HUES48 (cell line): ENCODE data around the gene ATP5ME.
"Not testable (repeated sequence)": the region's sequence is repeated elsewhere in the genome, so short reads cannot be mapped to it uniquely, and the experiment has no call there.

ENCODE experiments used
- H3K27ac ChIP-seq: one replicate; pipeline ENCODE4 v1.7.0; 2013; ENCODE audit warnings: low read depth, low read length, inconsistent platforms
- H3K27me3 ChIP-seq: 2 replicates; pipeline ENCODE4 v1.6.1; 2013; ENCODE audit warnings: mild to moderate bottlenecking, low read length; ENCODE audit not compliant: control insufficient read depth, insufficient read depth
- H3K36me3 ChIP-seq: 2 replicates; pipeline ENCODE4 v1.6.1; 2013; ENCODE audit warnings: low read length; ENCODE audit not compliant: control insufficient read depth, insufficient read depth
- H3K4me1 ChIP-seq: 2 replicates; pipeline ENCODE4 v1.6.1; 2013; ENCODE audit warnings: mild to moderate bottlenecking, low read length; ENCODE audit not compliant: control insufficient read depth, insufficient read depth
- H3K4me3 ChIP-seq: 2 replicates; pipeline ENCODE4 v1.5.1; 2013; ENCODE audit warnings: mild to moderate bottlenecking, low read depth, low read length
- H3K9ac ChIP-seq: 2 replicates; pipeline ENCODE4 v1.6.1; 2013; ENCODE audit warnings: mild to moderate bottlenecking, low read depth, low read length, moderate library complexity
- H3K9me3 ChIP-seq: 2 replicates; pipeline ENCODE4 v1.6.1; 2013; ENCODE audit warnings: low read length; ENCODE audit not compliant: control insufficient read depth, insufficient read depth

ATP5ME gene

GRCh38 chr4:635066-635835 is 38.8 kb downstream of the ATP5ME start:
- not testable (repeated sequence) for H3K4me1 ChIP-seq, H3K4me3 ChIP-seq, H3K27me3 ChIP-seq, H3K9me3 ChIP-seq, H3K27ac ChIP-seq, H3K9ac ChIP-seq, H3K36me3 ChIP-seq

GRCh38 chr4:634599-634985 is 39.5 kb downstream of the ATP5ME start:
- H3K9ac ChIP-seq, result no peak overlapping the region
- H3K27ac ChIP-seq, result no peak overlapping the region
- no peak overlapping the region for H3K4me3 ChIP-seq
- H3K27me3 ChIP-seq, result no peaks in the 10 kb centered on the region
- H3K9me3 ChIP-seq, result no peaks in the 10 kb centered on the region
- H3K4me1 ChIP-seq, result no peaks in the 10 kb centered on the region
- no peaks in the 10 kb centered on the region for H3K36me3 ChIP-seq

GRCh38 chr4:633976-634598 is 40.0 kb downstream of the ATP5ME start:
- Histone ChIP-seq H3K9me3 (no peaks in the 10 kb centered on the region), H3K27me3 (no peaks in the 10 kb centered on the region), H3K4me3 (no peak overlapping the region), H3K4me1 (no peaks in the 10 kb centered on the region), H3K36me3 (no peaks in the 10 kb centered on the region), H3K9ac (no peak overlapping the region), H3K27ac (no peak overlapping the region)

- Histone ChIP-seq H3K36me3 (no peaks in the 10 kb centered on the region), H3K4me1 (no peaks in the 10 kb centered on the region), H3K27me3 (no peaks in the 10 kb centered on the region), H3K4me3 (no peak overlapping the region), H3K9me3 (no peaks in the 10 kb centered on the region), H3K9ac (no peak overlapping the region), H3K27ac (no peak overlapping the region)
These were observed 40.7 kb downstream of the ATP5ME start for GRCh38 chr4:633406-633805.

DNA sequence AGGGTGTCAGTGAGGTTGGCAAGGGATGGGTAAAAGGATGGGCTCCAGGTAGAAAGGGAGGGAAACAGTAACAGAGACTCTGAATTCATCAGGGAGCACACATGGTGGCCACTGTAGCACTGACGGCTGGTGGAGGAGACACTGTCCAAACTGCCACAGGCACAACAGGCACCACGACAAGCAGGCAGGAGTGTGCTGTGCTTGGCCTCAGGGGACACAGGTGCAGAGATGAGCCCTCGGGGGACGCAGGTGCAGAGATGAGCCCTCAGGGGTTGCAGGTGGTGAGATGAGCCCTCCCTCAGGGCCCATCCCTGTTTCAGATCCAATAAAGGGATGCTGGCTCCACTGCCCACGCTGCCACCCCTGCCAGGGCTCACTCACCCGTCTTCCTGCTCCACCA is 41.1 kb downstream of the ATP5ME start:
- Histone ChIP-seq H3K4me3 (no peak overlapping the region), H3K27ac (no peak overlapping the region), H3K27me3 (no peaks in the 10 kb centered on the region)

DNA sequence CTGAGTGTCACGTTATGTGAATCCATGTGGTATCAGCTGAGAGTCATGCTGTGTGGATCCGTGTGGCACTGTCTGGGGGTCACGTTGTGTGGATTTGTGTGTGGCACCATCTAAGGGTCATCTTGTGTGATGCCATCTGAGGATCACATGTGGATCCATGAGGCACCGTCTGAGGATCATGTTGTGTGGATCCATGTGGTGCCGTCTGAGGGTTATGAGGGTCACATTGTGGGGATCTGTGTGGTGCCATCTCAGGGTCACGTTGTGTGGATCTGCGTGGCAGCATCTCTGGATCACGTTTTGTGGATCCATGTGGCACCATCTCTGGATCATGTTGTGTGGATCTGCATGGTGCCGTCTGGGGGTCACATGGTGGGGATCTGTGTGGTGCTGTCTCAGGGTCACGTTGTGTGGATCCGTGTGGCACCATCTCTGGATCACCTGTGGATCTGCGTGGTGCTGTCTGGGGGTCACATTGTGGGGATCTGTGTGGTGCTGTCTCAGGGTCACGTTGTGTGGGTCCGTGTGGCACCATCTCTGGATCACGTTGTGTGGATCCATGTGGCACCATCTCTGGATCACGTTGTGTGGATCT is 41.8 kb downstream of the ATP5ME start:
- Histone ChIP-seq H3K9ac (no peak overlapping the region), H3K4me3 (no peak overlapping the region), H3K27ac (no peak overlapping the region), H3K36me3 (no peaks in the 10 kb centered on the region), H3K4me1 (no peaks in the 10 kb centered on the region), H3K27me3 (no peaks in the 10 kb centered on the region), H3K9me3 (no peaks in the 10 kb centered on the region)

More for the DNA sequence above, 41.1 kb downstream of the ATP5ME start:
- Histone ChIP-seq H3K4me1 (no peaks in the 10 kb centered on the region), H3K36me3 (no peaks in the 10 kb centered on the region), H3K9me3 (no peaks in the 10 kb centered on the region), H3K9ac (no peak overlapping the region)

GRCh38 chr4:630656-631055 is 43.4 kb downstream of the ATP5ME start:
- H3K4me3 ChIP-seq, result no peak overlapping the region
- no peaks in the 10 kb centered on the region for H3K36me3 ChIP-seq
- no peaks in the 10 kb centered on the region for H3K4me1 ChIP-seq
- no peak overlapping the region for H3K9ac ChIP-seq
- H3K9me3 ChIP-seq, result no peaks in the 10 kb centered on the region
- no peaks in the 10 kb centered on the region for H3K27me3 ChIP-seq
- H3K27ac ChIP-seq, result no peak overlapping the region

DNA sequence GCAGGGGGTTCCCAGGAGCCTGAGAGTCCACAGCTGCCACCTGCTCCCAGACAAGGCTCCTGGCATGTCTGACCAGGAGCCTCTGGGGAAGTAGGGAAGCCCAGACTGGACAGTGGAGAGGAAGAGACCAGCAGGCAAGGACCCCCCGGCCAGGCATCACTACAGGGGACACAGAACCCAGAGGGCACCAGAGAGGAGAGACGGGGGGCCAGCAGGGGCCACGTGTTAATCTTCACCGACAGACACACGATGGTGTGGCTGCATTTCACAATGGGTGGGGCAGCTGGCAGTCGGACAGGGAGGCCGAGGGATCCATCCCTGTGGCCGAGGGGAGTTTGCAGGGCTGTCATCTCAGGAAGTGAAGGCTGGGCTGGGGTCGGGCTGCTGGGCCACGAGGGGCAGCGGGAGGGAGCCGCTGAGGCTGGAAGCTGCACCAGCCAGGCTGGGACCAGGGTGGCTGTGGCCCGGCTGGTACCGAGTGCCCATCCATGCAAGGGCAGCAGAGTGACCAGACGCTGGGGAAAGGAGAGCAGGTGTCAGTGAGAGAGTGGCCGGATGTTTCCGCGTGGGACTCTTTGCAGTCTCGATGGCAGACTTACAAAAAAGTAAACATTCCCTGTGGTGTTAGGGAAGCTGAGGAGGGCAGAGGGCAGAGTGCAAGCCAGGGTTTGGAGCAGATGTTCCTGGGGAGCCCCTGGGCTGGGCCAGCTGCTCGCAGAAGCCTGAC is 44.0 kb downstream of the ATP5ME start:
- Histone ChIP-seq H3K36me3 (no peaks in the 10 kb centered on the region), H3K4me3 (no peak overlapping the region), H3K9me3 (no peaks in the 10 kb centered on the region), H3K9ac (no peak overlapping the region), H3K27ac (no peak overlapping the region), H3K27me3 (no peaks in the 10 kb centered on the region), H3K4me1 (peaks cover 2% of the 10 kb centered on the region; the same call in 1 of the 2 replicates)

DNA sequence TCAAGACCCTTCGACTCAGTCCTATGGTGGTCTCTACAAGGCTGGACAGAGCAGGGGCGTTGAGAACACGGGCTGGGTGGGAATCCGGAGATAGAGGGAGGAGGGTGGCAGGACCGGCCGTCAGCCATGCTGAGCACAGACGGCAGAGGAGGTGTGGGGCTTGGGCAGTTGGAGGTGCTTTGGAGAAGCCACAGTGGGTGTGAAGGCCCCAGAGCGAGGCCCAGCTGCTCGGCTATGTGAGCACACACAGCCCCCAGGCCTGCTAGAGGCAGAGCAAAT is 44.5 kb downstream of the ATP5ME start:
- H3K9ac ChIP-seq, result no peak overlapping the region
- no peak overlapping the region for H3K27ac ChIP-seq
- H3K36me3 ChIP-seq, result no peaks in the 10 kb centered on the region
- no peak overlapping the region for H3K4me3 ChIP-seq
- H3K27me3 ChIP-seq, result no peaks in the 10 kb centered on the region
- H3K4me1 ChIP-seq, result peaks cover 5% of the 10 kb centered on the region; the same call in 1 of the 2 replicates
- H3K9me3 ChIP-seq, result no peaks in the 10 kb centered on the region

DNA sequence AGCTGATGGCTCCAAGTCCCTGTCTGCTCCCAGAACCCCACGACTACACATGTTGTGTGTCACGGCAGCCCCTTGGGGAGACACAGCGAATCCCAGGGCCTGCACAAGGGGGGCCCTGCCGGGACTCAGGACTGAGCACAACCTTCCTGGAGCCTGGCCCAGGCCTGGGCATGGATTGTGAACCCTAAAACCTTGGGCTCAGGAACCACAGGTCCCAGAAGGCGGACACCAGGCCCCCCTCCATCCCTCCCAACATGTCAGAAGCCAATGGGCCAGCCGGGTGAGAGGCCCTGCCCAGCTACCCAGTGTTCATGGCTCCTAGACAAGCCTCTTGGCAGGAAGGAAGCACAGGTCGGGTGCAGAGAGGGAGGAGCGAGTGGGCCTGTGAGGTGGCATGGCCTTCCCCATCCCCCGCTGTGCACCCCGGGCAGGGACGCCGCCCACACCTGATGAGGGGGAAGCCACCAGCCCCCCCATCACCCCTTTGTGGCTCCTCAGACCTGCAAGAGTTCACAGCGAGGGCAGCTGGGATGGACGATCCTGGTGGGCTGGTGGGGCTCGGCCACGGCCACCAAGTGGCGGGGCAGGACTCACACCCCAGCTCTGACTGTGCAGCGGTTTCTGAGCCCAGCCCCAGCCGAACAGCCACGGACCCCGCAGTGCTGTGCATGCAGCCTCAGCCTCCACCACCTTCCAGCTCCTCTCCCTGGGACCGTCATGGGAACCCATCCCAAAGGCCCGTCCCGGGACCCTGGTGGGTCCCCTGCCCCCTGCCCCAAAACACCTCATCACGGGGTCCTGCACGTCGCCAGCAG is 45.0 kb downstream of the ATP5ME start:
- no peak overlapping the region for H3K9ac ChIP-seq
- H3K27ac ChIP-seq, result no peak overlapping the region
- no peaks in the 10 kb centered on the region for H3K36me3 ChIP-seq
- no peak overlapping the region for H3K4me3 ChIP-seq
- no peaks in the 10 kb centered on the region for H3K9me3 ChIP-seq
- H3K4me1 ChIP-seq, result peaks cover 5% of the 10 kb centered on the region; the same call in 1 of the 2 replicates
- no peaks in the 10 kb centered on the region for H3K27me3 ChIP-seq
